Psoas muscle (tissue), 8 donors: Measurements from ENCODE around the gene PARVB. TPM values are rescaled to one million over a fixed set of nuclear protein-coding genes. Genes with fewer than 3 reads are reported as not detected.

ENCODE experiments used
- ATAC-seq, 4 donors: fragments of 200-7000 bp; cut with Tn5 transposase; one replicate each; pipeline ENCODE4 v1.9.1; 2020; ENCODE audit warnings: moderate library complexity in 3 of 4, mild to moderate bottlenecking in 2 of 4
- DNase-seq, 2 donors: peaks; one replicate each; pipeline ENCODE4 v3.0.0-alpha.2; 2020
- H3K27ac ChIP-seq: fragments of 200-600 bp; one replicate; pipeline ENCODE4 v1.8.0; 2022
- H3K27me3 ChIP-seq, 3 donors: fragments of 200-600 bp in 1 of 3; one replicate each; pipeline versions ENCODE4 v1.6.1 to v1.8.0; 2013 to 2022; ENCODE audit warnings: low read length in 2 of 3, mild to moderate bottlenecking in 2 of 3, moderate library complexity in 1 of 3; ENCODE audit not compliant: insufficient read depth in 3 of 3
- H3K36me3 ChIP-seq, 2 donors: fragments of 200-600 bp in 1 of 2; one replicate each; pipeline versions ENCODE4 v1.6.1 to v1.8.0; 2013 to 2022; ENCODE audit warnings: low read depth in 1 of 2, mild to moderate bottlenecking in 1 of 2, moderate library complexity in 1 of 2; ENCODE audit not compliant: insufficient read depth in 1 of 2
- H3K4me1 ChIP-seq: fragments of 200-600 bp; one replicate; pipeline ENCODE4 v1.8.0; 2022
- H3K4me3 ChIP-seq: fragments of 200-600 bp; one replicate; pipeline ENCODE4 v1.8.0; 2022; ENCODE audit warnings: mild to moderate bottlenecking
- H3K9me3 ChIP-seq: fragments of 200-600 bp; one replicate; pipeline ENCODE4 v1.8.0; 2022
- WGBS, 3 donors: extraction: QIAGEN DNeasy Blood & Tissue Kit; methylation state at CpG; one replicate each; pipeline versions ENCODE4 v1.1.6 to v1.1.7; 2013; 5-methylcytosine and 5-hydroxymethylcytosine counted together
- intact Hi-C, 2 donors: fragments of 100-400 bp; cut with DNase I; formaldehyde crosslinking; loops; one replicate each; pipeline versions ENCODE4 v1.11.0 to v1.14.2; 2022
- polyA plus RNA-seq, 3 donors: library from polyadenylated mRNA; stranded (reverse); fragments of 200-250 nt; gene quantifications; one replicate each; pipeline ENCODE4 v1.2.3, GENCODE V29; 2013
- total RNA-seq, 4 donors: library from RNA; stranded (reverse); fragmentation: NEBNext Ultra II Directional in 2 of 4; extraction: Animal tissue kit (Norgen Biotek cat#: 25700) in 2 of 4; gene quantifications; one replicate each; pipeline versions ENCODE4 v1.2.1 to v1.2.4, GENCODE V29; 2021 to 2023
- TF ChIP-seq, protein P1 (sequence below): fragments of 200-600 bp; IDR thresholded peaks from one replicate; pipeline ENCODE4 v1.8.0; 2022; ENCODE audit warnings: antibody characterized with exemption
- donor health status: healthy with polysubstance abuse.
- donor health status: DM: no; HTN: no; CAD: no; lungs with moderate emphysema.
- donor health status: Bipolar disorder and iron deficiency.
- donor health status: healthy.
- donor health status: DM: yes; HTN: yes; CAD: no.
- donor health status: DM: no; HTN: no; CAD: no.
- donor health status: DM: no; HTN: no; CAD: no.
- donor health status: DM: yes; HTN: yes; CAD: no.

PARVB gene
- total and polyA plus RNA-seq, 7 donors: 84.5 to 172 (median 103) TPM

DNA sequence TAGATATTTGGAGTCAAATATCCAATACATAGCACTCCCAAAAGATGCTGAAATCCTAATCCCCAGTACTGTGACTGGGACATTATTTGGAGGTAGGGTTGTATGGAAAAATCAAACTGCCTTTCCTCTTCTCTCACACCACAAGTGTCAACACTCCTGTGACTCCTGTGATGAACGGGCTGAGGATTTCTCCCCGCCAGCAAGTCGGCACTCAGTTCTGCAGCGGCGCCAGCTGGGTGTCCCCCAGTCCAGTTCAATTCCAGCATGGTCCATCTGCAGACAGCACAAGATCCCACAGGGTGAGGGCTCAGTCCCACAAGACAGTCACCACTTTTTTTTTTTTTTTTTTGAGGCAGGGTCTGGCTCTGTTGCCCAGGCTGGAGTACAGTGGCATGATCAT lies 4.3 kb upstream of the PARVB start:
- ATAC-seq (peak in 3 of 4 donors; percentile 27 to 59 (median 33)), DNase-seq (no peak)
- 37 to 62% (median 49%) methylated on average over 5 of the region's 5 CpGs for WGBS, 3 donors
- no peak overlapping the region for H3K27ac ChIP-seq
- no peak overlapping the region for H3K4me3 ChIP-seq
- intact Hi-C loops: loop anchor here (5.0 kb wide), 1 partner anchor 62 kb away; no protein-coding TSS in a partner anchor
- TF ChIP-seq, protein P1, sequence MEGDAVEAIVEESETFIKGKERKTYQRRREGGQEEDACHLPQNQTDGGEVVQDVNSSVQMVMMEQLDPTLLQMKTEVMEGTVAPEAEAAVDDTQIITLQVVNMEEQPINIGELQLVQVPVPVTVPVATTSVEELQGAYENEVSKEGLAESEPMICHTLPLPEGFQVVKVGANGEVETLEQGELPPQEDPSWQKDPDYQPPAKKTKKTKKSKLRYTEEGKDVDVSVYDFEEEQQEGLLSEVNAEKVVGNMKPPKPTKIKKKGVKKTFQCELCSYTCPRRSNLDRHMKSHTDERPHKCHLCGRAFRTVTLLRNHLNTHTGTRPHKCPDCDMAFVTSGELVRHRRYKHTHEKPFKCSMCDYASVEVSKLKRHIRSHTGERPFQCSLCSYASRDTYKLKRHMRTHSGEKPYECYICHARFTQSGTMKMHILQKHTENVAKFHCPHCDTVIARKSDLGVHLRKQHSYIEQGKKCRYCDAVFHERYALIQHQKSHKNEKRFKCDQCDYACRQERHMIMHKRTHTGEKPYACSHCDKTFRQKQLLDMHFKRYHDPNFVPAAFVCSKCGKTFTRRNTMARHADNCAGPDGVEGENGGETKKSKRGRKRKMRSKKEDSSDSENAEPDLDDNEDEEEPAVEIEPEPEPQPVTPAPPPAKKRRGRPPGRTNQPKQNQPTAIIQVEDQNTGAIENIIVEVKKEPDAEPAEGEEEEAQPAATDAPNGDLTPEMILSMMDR: no peak
- no peaks in the 10 kb centered on the region for H3K9me3 ChIP-seq
- H3K36me3 ChIP-seq: peaks cover 0 to 6% of the 10 kb centered on the region in 2 donors
- H3K4me1 ChIP-seq: peaks cover 32% of the 10 kb centered on the region
- H3K27me3 ChIP-seq: no peaks in the 10 kb centered on the region

DNA sequence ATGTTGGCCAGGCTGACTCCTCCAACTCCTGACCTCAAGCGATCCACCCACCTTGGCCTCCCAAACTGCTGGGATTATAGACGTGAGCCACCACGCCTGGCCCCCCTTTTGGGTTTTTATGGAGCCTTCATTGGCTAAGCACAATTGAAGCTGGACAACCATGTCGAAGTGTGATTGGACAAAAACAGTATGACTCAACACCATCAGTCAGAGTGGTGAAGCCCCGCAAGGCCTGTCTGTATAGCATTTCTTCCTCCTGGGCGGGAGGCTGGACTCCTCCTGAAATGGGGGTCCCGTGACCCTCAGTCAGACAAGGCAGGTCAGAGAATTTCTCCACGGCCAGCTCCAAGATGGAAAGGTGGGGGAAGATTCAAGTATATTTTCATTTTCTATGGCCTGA lies 3.1 kb upstream of the PARVB start:
- Histone ChIP-seq H3K36me3 (peaks cover 0 to 6% of the 10 kb centered on the region in 2 donors), H3K9me3 (no peaks in the 10 kb centered on the region), H3K4me3 (no peak overlapping the region), H3K27me3 (no peaks in the 10 kb centered on the region), H3K27ac (peak overlapping the region; percentile 36), H3K4me1 (peaks cover 41% of the 10 kb centered on the region)
- intact Hi-C loops: loop anchor here (5.0 kb wide), 1 partner anchor 61 kb away; no protein-coding TSS in a partner anchor
- DNase-seq (no peak), ATAC-seq (no peak)
- WGBS, 3 donors: 92 to 96% (median 92%) methylated on average over 8 of the region's 8 CpGs
- TF ChIP-seq, protein P1: no peak

DNA sequence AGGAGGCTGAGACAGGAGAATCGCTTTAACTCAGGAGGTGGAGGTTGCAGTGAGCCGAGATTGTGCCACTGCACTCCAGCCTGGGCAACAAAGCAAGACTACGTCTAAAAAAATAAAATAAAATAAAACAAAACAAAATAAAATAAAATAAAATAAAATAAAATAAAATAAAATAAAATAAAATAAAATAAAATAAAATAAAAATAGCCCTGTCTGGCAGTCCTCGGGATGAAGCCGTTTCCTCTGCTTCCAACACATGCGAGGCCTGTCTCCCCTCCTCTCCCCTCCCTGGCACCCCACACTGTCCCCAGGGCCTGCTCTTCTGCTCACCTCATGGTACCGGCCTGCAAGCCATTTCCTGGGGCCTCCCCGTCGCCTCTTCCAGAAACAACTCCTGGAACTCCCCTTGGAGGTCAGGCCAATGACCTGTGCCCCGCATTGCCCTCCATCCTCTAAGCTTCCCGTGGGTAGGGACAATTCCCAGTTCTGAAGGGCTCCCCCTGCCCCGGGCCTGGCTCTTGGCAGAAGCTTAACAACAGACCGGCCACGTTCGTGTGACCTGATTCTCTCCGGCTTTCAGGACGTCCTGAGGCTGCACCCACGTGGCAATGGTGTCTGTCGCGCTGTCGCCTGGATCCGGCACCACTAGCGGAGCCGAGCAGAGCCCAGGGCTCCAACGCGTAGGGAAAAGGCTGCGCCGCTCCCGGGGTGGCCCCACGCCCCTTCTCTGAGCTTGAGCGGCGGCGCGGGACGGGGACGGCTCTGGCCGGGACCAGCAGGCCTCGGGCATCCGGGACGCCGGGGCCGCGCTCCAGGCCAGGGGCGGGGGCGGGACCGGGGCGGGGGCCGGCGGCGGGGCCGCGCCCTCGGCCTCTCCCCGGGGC lies 456 bp upstream of the PARVB start:
- peak; percentile 69 to 80 for DNase-seq
- Histone ChIP-seq H3K27ac (peak overlapping the region; percentile 96), H3K4me3 (peak overlapping the region; percentile 84), H3K36me3 (peaks cover 0 to 6% of the 10 kb centered on the region in 2 donors), H3K27me3 (no peaks in the 10 kb centered on the region), H3K4me1 (peaks cover 67% of the 10 kb centered on the region), H3K9me3 (no peaks in the 10 kb centered on the region)
- ATAC-seq: peak; percentile 26 to 57 (median 52)
- TF ChIP-seq, protein P1: no peak
- intact Hi-C loops: loop anchor here (5.0 kb wide), 1 partner anchor 59 kb away; no protein-coding TSS in a partner anchor
- WGBS, 3 donors: 8 to 18% (median 12%) methylated on average over 31 to 54 of the region's 54 CpGs

DNA sequence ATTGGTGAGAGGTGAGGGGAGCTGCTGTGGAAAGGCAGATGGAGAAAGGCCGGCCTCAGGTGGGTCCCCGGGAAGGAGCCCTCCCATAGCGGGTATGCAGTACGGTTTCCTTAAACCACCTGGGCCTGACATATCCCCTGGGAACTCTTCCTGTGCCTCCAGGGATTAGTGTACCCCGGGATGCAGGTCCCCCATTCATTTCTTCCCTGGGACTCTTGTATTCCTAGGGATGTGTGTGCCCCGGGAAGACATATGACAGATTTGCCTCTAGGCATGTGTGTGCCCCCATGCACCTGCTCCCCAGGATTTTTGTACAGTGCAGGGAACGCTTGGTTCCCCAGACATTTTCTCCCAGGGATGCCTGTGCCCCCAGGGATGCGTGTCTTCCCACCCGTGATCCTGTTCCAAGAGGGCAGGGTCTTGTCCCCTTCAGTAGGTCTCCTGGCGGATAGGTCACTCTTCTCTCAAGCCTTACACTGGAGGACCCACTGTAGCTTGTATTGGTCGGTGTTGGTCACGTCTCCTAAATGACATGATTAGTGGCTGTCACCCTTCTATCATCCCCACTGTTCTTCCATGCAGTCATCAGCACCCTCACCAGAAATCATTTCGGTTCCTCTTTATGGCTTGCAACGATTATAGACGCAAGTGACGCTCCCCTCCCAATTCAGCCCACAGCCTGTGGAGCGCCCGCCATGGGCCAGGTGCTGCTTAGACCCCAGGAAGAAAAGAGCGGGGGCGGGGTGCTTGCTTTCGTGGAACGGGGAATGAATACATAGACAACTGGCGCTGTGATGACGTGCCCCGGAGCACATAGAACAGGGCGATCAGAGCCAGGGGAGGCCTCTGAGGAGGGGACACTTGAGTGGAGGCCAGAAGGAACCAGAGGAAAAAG lies 1.3 kb downstream of the PARVB start:
- no peaks in the 10 kb centered on the region for H3K9me3 ChIP-seq
- 61 to 75% (median 64%) methylated on average over 26 of the region's 26 CpGs for WGBS, 3 donors
- H3K36me3 ChIP-seq: peaks cover 0 to 6% of the 10 kb centered on the region in 2 donors
- peak overlapping the region; percentile 96 for H3K27ac ChIP-seq
- peak overlapping the region; percentile 84 for H3K4me3 ChIP-seq
- ATAC-seq (peak; percentile 4 to 36 (median 24)), DNase-seq (peak; percentile 58 to 76)
- peaks cover 78% of the 10 kb centered on the region for H3K4me1 ChIP-seq
- TF ChIP-seq, protein P1: no peak
- intact Hi-C loops: no loop called here
- H3K27me3 ChIP-seq: no peaks in the 10 kb centered on the region
